ENCODE measurements around the gene TBCD.
A peak's percentile ranks its signal among the peaks of the same experiment; 100 is the strongest.

Gene TBCD

DNA sequence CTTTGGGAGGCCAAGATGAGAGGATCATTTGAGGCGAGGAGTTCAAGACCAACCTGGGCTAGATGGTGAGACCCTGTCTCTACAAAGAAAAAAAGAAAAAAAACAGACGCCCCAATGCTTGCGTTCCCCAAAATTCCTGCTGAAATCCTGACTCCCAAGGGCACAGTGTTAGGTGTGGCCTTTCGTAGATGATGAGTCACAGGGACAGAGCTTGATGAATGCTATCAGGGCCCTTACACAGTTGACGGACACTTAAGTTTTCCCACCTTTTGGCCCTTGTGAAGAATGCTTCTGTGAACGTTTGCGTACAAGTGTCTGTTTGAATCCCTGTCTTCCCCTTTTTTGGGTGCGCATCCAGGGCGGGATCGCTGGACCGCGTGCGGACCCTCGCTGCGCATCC, 104.5 kb downstream of the TBCD start:
- no peak for DNase-seq (ENCODE audit: low read depth, low spot score)

- no peak for DNase-seq (ENCODE audit: low read depth, low spot score)
These were observed 106.7 kb downstream of the TBCD start for GRCh38 chr17:82858376-82859126.

- no peak for DNase-seq (ENCODE audit: low read depth, low spot score)
These were observed 107.9 kb downstream of the TBCD start for GRCh38 chr17:82859431-82860403.

- DNase-seq (ENCODE audit: low read depth, low spot score), result no peak
These were observed 108.9 kb downstream of the TBCD start for GRCh38 chr17:82860606-82861392.

GRCh38 chr17:82861393-82861775, 109.5 kb downstream of the TBCD start:
- no peak for DNase-seq (ENCODE audit: low read depth, low spot score)

DNA sequence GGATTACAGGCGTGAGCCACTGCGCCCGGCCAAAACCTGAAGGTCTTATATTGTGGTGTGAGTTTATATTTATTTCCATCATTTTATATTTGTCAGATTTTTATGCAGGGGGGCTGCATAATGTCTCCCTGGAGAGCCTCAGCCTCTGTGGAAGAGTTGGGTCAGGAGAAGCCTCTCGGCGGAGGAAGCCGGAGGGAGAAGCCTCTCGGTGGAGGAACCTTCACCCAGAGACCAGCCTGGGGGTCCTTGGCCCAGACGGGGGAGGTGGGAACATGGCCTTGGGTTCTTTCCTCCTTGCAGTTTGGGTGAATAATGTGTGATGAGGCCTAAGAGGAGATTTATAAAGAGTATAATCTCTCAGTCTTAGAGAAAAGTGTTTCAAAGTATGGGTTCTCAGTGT, 110.3 kb downstream of the TBCD start:
- DNase-seq (ENCODE audit: low read depth, low spot score), result no peak

- DNase-seq (ENCODE audit: low read depth, low spot score), result no peak
These were observed 111.0 kb downstream of the TBCD start for GRCh38 chr17:82862737-82863382.

DNA sequence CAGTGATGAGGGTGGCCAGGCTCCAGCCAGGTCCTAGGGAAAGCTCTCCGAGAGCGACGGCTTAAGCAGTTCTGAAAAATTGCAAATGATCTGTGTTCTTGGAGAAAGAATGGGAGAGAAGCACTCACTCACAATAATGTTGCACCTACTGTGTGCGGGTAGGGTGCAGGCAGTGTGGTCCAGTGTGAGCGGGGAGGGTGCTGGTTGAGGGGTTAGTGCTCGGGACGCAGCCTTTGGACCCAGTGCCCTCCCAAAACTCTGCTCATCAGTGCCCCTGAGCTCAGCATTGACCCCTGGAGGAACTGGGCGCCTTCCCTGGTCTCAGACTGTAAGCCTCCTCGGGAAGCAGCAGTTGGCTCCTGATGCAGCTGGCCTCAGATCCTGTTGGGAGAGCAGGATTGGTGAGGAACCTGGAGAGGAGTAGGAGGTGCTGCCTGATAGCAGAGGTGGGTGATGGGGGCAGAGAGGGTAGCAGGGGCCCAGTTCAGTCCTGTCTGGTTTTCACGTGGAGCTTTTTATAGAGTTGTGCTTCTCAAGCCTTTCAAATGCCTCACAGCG, 111.6 kb downstream of the TBCD start:
- no peak for DNase-seq (ENCODE audit: low read depth, low spot score)

DNA sequence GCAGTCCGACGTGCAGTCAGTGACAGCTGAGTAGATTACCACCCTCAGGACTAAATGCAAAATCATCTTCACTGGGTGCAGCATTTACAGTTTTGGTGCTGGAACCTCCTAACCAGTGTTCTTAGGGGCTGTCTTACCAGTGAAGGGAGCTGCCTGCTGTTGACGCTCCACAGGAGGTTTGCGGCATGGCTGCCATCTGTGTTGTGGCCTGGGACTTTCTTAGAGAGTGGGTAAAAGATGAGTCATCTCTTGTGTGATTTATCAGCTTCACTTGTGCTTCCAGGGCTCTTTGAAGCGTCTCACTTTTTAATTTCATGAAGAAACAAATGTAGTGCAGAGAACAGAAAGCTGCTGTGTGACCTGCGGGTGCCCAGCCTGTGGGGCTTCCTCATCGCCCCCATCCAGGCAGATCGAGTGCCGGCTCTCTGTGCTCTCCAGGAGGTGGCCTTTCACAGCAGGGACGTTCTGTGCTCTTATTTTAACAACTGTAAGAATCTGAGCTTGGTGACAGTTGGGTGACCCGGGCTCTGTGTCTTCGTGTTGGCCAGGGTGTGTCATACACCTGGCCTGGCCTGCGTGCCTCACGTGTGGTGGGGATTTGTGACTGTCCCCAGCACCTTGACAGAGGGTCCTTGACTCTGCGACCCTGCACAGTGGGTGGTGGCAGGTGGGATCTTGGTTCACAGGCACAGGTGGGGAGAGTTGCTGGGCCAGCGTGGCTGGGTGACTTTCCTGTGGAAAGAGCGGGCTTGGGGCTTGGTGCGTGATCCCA, 112.3 kb downstream of the TBCD start:
- peak; percentile 68 for DNase-seq (ENCODE audit: low read depth, low spot score)

DNA sequence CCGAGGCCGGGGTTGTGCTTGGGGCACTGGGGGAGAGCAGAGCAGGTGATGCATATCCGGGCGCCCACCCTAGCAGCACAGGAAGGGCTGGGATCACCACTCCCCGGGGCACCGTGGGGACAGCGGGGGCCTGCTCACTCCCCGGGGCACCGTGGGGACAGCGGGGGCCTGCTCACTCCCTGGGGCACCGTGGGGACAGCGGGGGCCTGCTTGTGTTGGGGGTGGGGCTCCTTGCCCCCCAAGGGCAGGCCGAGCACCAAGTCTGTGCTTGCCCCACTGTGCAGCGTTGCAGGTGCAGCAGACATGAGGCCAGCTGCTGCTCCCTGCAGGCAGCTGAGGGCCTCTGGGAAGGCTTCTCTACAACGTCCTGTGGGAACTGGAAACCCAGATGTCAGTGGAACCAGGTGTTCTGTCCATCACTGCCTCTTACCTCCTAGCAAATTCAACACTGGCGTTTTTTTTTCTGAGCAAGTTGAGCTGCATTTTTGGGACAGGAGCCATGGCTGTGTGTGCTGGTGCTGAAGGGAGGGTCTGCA, 112.9 kb downstream of the TBCD start:
- DNase-seq (ENCODE audit: low read depth, low spot score), result no peak

DNA sequence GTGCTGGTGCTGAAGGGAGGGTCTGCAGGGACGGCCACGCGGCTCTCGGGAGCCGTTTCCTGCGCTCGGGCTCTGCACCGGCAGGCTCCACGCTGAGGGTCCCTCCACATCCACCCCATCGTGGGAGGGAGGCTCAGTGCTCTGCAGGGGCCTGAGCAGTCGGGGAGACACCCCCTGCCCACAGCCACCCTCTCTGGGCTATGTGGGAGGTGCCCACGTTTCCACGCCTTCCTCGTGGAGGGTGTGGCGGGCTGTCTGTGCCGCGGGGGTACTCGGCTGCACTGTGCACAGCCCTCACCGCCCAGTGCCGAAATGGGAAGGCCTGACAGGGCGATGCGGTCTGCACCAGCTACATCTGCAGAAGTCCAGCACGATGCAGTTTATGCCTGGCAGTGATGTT, 113.4 kb downstream of the TBCD start:
- no peak for DNase-seq (ENCODE audit: low read depth, low spot score)

GRCh38 chr17:82865774-82866395, 114.0 kb downstream of the TBCD start:
- DNase-seq (ENCODE audit: low read depth, low spot score), result no peak

- peak; percentile 54 for DNase-seq (ENCODE audit: low read depth, low spot score)
These were observed 114.8 kb downstream of the TBCD start for GRCh38 chr17:82866590-82867191.

DNA sequence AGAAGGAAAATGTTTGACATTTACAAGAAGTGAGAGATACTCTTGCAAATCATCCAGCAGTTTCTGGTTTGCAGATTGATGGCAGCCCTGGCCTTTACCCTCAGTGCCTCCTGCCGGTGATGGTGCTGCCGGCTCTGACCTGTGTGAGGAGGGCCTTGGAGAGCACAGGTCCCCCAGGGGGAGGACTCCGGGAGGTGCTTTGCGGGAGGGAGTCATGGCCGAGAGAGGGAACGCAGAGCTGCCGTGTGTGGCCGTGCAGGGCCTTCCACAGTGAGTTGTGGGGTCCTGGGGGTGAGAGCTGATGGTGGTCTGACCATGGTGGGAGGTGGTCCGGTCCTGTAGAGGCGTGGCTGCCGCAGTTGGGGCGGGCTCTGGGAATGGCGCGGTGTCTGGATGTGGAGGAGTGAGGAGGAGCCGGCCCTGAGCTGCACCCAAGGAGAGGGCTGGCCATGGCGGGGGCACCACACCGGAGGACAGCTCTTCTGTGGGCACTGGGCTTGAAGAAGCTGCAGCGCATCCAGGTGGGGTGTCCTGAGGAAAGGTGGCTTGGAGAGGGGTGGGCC, 116.0 kb downstream of the TBCD start:
- no peak for DNase-seq (ENCODE audit: low read depth, low spot score)

- no peak for DNase-seq (ENCODE audit: low read depth, low spot score)
These were observed 116.9 kb downstream of the TBCD start for GRCh38 chr17:82868715-82869131.

DNA sequence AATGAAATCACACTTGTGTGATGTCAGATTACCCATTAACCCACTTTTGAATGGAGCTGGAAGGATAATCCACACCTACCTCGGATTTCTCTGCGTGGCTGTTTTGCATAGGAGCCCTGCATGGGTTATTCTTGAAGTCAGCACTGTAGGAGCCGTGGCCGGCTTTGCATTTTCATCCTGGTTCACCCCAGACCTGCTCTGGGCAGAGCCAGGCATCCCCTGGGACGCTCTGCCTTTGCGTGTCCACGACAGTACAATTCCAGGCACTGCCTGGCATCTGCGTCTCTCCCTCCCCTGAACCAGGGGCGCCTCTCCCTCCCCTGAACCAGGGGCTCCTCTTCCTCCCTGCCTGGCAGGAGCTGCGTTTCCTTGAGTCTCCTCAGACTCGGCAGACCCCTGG, 117.7 kb downstream of the TBCD start:
- no peak for DNase-seq (ENCODE audit: low read depth, low spot score)

GRCh38 chr17:82870091-82870491, 118.2 kb downstream of the TBCD start:
- DNase-seq (ENCODE audit: low read depth, low spot score), result no peak

GRCh38 chr17:82870541-82870940, 118.7 kb downstream of the TBCD start:
- no peak for DNase-seq (ENCODE audit: low read depth, low spot score)

Measured in brain pericyte (primary cell).